Mammary epithelial cell (primary cell): Measurements from ENCODE around the gene KIF26B.

Source experiments
- CTCF ChIP-seq, 2 donors: IDR thresholded peaks in 1 of 2; conservative IDR thresholded peaks in 1 of 2; 2 replicates each; pipeline ENCODE4 v1.5.1; 2011 to 2012; ENCODE audit warnings: inconsistent platforms in 2 of 2, low read length in 2 of 2, mild to moderate bottlenecking in 2 of 2, control low read depth in 1 of 2, low read depth in 1 of 2; ENCODE audit not compliant: insufficient read depth in 1 of 2; ENCODE audit errors: extremely low read depth in 1 of 2
- EZH2 ChIP-seq: IDR thresholded peaks from 2 replicates; pipeline ENCODE4 v1.6.1; 2012; ENCODE audit warnings: low read length, inconsistent platforms, borderline replicate concordance

GRCh38 chr1:245396615-245397014, 241.8 kb downstream of the KIF26B start:
- TF ChIP-seq CTCF (conservative IDR thresholded peaks at IDR 0.05 in 1 of 2, IDR thresholded peaks at IDR 0.05 in 1 of 2; ENCODE audit: extremely low read depth in 1 of 2, insufficient read depth in 1 of 2, low read depth in 1 of 2, low read length in 2 of 2) = no peak
- no peak for TF ChIP-seq EZH2
